H1 (cell line): ENCODE measurements around the gene CAMK2B. TPM values are rescaled to one million over a fixed set of nuclear protein-coding genes. Genes with fewer than 3 reads are reported as not detected.
"Not testable (repeated sequence)": the region's sequence is repeated elsewhere in the genome, so short reads cannot be mapped to it uniquely, and the experiment has no call there.

Experiments used
- CTCF ChIA-PET: fragments of 300-600 bp; sonication (Branson Sonifier 250); formaldehyde crosslinking; loops from one replicate; lab custom pipeline; 2021; ENCODE audit not compliant: partially characterized antibody; lab: Charles Lee
- POLR2A ChIA-PET: fragments of 300-600 bp; sonication (Branson Sonifier 250); formaldehyde crosslinking; loops from one replicate; lab custom pipeline; 2021; ENCODE audit warnings: inconsistent platforms; ENCODE audit not compliant: partially characterized antibody; lab: Charles Lee
- DNase-seq, 2 experiments: peaks; one replicate each; pipeline versions ENCODE4 v3.0.0 to v3.0.0-alpha.2; 2010 to 2022; ENCODE audit warnings: low spot score in 2 of 2, low read depth in 1 of 2, mixed read lengths in 1 of 2
- FAIRE-seq: peaks from 2 replicates; lab custom pipeline; 2011; peaks lifted over from hg19 to GRCh38; lab: Jason Lieb, UNC
- H2AFZ ChIP-seq: 2 replicates; pipeline ENCODE4 v1.8.1; 2012; ENCODE audit warnings: low read length, inconsistent platforms
- H2AK5ac ChIP-seq: 2 replicates; pipeline ENCODE4 v1.6.1; 2013; ENCODE audit warnings: low read depth, low read length
- H2BK120ac ChIP-seq: replicated peaks from 2 replicates; pipeline ENCODE3; 2013; ENCODE audit warnings: low read depth, low read length, inconsistent platforms
- H2BK12ac ChIP-seq: 2 replicates; pipeline ENCODE4 v1.6.1; 2013; ENCODE audit warnings: low read depth, low read length
- H2BK15ac ChIP-seq: 2 replicates; pipeline ENCODE4 v1.6.1; 2013; ENCODE audit warnings: low read length
- H2BK20ac ChIP-seq: 2 replicates; pipeline ENCODE4 v1.6.1; 2013; ENCODE audit warnings: low read length
- H2BK5ac ChIP-seq: 2 replicates; pipeline ENCODE4 v1.6.1; 2013; ENCODE audit warnings: low read depth, low read length
- H3K14ac ChIP-seq: 2 replicates; pipeline ENCODE4 v1.6.1; 2013; ENCODE audit warnings: inconsistent platforms; ENCODE audit not compliant: insufficient read length
- H3K18ac ChIP-seq: 2 replicates; pipeline ENCODE4 v1.6.1; 2013; ENCODE audit warnings: low read length; ENCODE audit errors: extremely low read depth
- H3K23ac ChIP-seq: 2 replicates; pipeline ENCODE4 v1.6.1; 2013; ENCODE audit warnings: inconsistent platforms; ENCODE audit not compliant: insufficient read length
- H3K23me2 ChIP-seq: 2 replicates; pipeline ENCODE4 v1.6.1; 2013; ENCODE audit warnings: low read depth, low read length
- H3K27ac ChIP-seq: 2 replicates; pipeline ENCODE4 v1.6.1; 2011; ENCODE audit warnings: low read depth, low read length, inconsistent platforms
- H3K27me3 ChIP-seq, 4 experiments: replicated peaks in 1 of 4; 1 replicate in 1 of 4; 2 replicates in 3 of 4; pipeline versions ENCODE4 v1.6.1 to v1.8.1; 2011 to 2013; ENCODE audit warnings: low read length in 3 of 4, mild to moderate bottlenecking in 3 of 4, inconsistent platforms in 2 of 4, mixed read lengths in 2 of 4, moderate library complexity in 1 of 4; ENCODE audit not compliant: control insufficient read depth in 3 of 4, insufficient read depth in 3 of 4; ENCODE audit errors: extremely low read depth in 1 of 4
- H3K36me3 ChIP-seq, 4 experiments: 2 replicates each; pipeline versions ENCODE4 v1.6.1 to v1.8.1; 2011 to 2013; ENCODE audit warnings: mild to moderate bottlenecking in 4 of 4, low read length in 3 of 4, moderate library complexity in 2 of 4, control low read depth in 1 of 4, inconsistent platforms in 1 of 4; ENCODE audit not compliant: insufficient read depth in 4 of 4, control insufficient read depth in 2 of 4
- H3K4ac ChIP-seq: replicated peaks from 2 replicates; pipeline ENCODE3; 2013; ENCODE audit warnings: low read length, low read depth, mixed read lengths, inconsistent platforms; ENCODE audit not compliant: insufficient read length
- H3K4me1 ChIP-seq, 4 experiments: replicated peaks in 1 of 4; 1 replicate in 1 of 4; 2 replicates in 3 of 4; pipeline versions ENCODE4 v1.6.1 to v1.8.1; 2011 to 2013; ENCODE audit warnings: low read length in 3 of 4, inconsistent platforms in 2 of 4, mixed read lengths in 1 of 4; ENCODE audit not compliant: insufficient read depth in 4 of 4, control insufficient read depth in 3 of 4
- H3K4me2 ChIP-seq, 2 experiments: 2 replicates each; pipeline versions ENCODE4 v1.6.1 to v1.8.1; 2011 to 2013; ENCODE audit warnings: low read depth in 2 of 2, low read length in 2 of 2, control low read depth in 1 of 2, inconsistent platforms in 1 of 2, mild to moderate bottlenecking in 1 of 2; ENCODE audit not compliant: insufficient read depth in 1 of 2
- H3K4me3 ChIP-seq, 4 experiments: fragments of 200-600, 300-600 bp in 1 of 4; sonication (generic), shearing (Covaris generic), sonication (Bioruptor Twin) in 1 of 4; 2 replicates each; pipeline versions ENCODE4 v1.5.1 to v1.8.1; 2011 to 2016; ENCODE audit warnings: low read length in 4 of 4, low read depth in 3 of 4, control low read depth in 2 of 4, inconsistent platforms in 2 of 4, mild to moderate bottlenecking in 2 of 4, mixed read lengths in 1 of 4, moderate library complexity in 1 of 4; ENCODE audit not compliant: insufficient read depth in 2 of 4; ENCODE audit errors: extremely low read depth in 1 of 4
- H3K56ac ChIP-seq: replicated peaks from 2 replicates; pipeline ENCODE3; 2013; ENCODE audit warnings: low read depth, mild to moderate bottlenecking, mixed read lengths, low read length, inconsistent platforms; ENCODE audit not compliant: insufficient read length
- H3K79me1 ChIP-seq: 2 replicates; pipeline ENCODE4 v1.6.1; 2013; ENCODE audit warnings: low read depth, low read length, control low read depth
- H3K79me2 ChIP-seq, 2 experiments: 2 replicates each; pipeline versions ENCODE4 v1.6.1 to v1.8.1; 2012 to 2013; ENCODE audit warnings: low read length in 2 of 2, mild to moderate bottlenecking in 2 of 2, inconsistent platforms in 1 of 2; ENCODE audit not compliant: insufficient read depth in 2 of 2, control insufficient read depth in 1 of 2
- H3K9ac ChIP-seq, 4 experiments: replicated peaks in 1 of 4; 1 replicate in 1 of 4; 2 replicates in 3 of 4; pipeline versions ENCODE4 v1.6.1 to v1.8.1; 2011 to 2013; ENCODE audit warnings: low read depth in 3 of 4, low read length in 3 of 4, control low read depth in 2 of 4, mild to moderate bottlenecking in 2 of 4, moderate library complexity in 2 of 4, inconsistent platforms in 1 of 4; ENCODE audit errors: extremely low read depth in 1 of 4
- H3K9me3 ChIP-seq, 2 experiments: 2 replicates each; pipeline versions ENCODE4 v1.6.1 to v1.8.1; 2012 to 2013; ENCODE audit warnings: mild to moderate bottlenecking in 2 of 2, moderate library complexity in 2 of 2, control low read depth in 1 of 2, inconsistent platforms in 1 of 2, low read depth in 1 of 2, low read length in 1 of 2, mixed read lengths in 1 of 2; ENCODE audit not compliant: insufficient read depth in 2 of 2
- H4K20me1 ChIP-seq, 2 experiments: replicated peaks in 1 of 2; 2 replicates each; pipeline versions ENCODE3 to v1.8.1; 2011 to 2013; ENCODE audit warnings: inconsistent platforms in 2 of 2, low read length in 2 of 2, mild to moderate bottlenecking in 1 of 2; ENCODE audit not compliant: insufficient read depth in 2 of 2, control insufficient read depth in 1 of 2
- H4K5ac ChIP-seq: 2 replicates; pipeline ENCODE4 v1.6.1; 2013; ENCODE audit warnings: low read length, low read depth, mixed read lengths, inconsistent platforms; ENCODE audit not compliant: insufficient read length
- H4K8ac ChIP-seq: 2 replicates; pipeline ENCODE4 v1.8.0; 2013; ENCODE audit warnings: mild to moderate bottlenecking, moderate library complexity, low read length, inconsistent platforms; ENCODE audit not compliant: insufficient read depth; ENCODE audit errors: extremely low read depth
- H4K91ac ChIP-seq: replicated peaks from 2 replicates; pipeline ENCODE3; 2013; ENCODE audit warnings: low read length, mixed read lengths, inconsistent platforms; ENCODE audit not compliant: insufficient read length
- BRCA1 ChIP-seq: IDR thresholded peaks from 2 replicates; pipeline ENCODE4 v1.6.1; 2012; ENCODE audit warnings: low read depth, low read length, improper control_type of control experiment
- WGBS, 2 experiments: shearing (Covaris generic) in 1 of 2; methylation state at CpG; one replicate each; pipeline versions ENCODE4 v1.1.6 to v1.1.7; 2013 to 2015; ENCODE audit warnings: low lambda C conversion rate in 2 of 2, mixed read lengths in 2 of 2, inconsistent platforms in 1 of 2, low coverage in 1 of 2, missing lambda C conversion rate in 1 of 2; ENCODE audit not compliant: insufficient replicate concordance in 2 of 2, insufficient coverage in 1 of 2, insufficient read length in 1 of 2; ENCODE audit errors: extremely low coverage in 1 of 2, missing lambda C conversion rate in 1 of 2; 5-methylcytosine and 5-hydroxymethylcytosine counted together
- polyA plus RNA-seq, 7 experiments: library from polyadenylated mRNA; depleted of rRNA in 3 of 7; stranded (reverse) in 5 of 7; unstranded in 2 of 7; fragments of >200 nt in 5 of 7; fragments of 200-250 nt in 2 of 7; gene quantifications; 1 replicate in 5 of 7; 2 replicates in 1 of 7; 4 replicates in 1 of 7; pipeline versions ENCODE4 v1.2.1 to v1.2.3, GENCODE V29; 2011 to 2013; ENCODE audit warnings: missing spikeins in 2 of 7, mixed read lengths in 2 of 7
- total RNA-seq: library from RNA; stranded (reverse); fragmentation: NEBNext Ultra II Directional; extraction: Animal tissue kit (Norgen Biotek cat#: 25700); gene quantifications from 2 replicates; pipeline ENCODE4 v1.2.1, GENCODE V29; 2021

Gene CAMK2B
- total and polyA plus RNA-seq, 2 of the 8 experiments (the other 6 are each of a cell fraction or from before 2014, with no cell fraction given) = 0.05 to 0.15 TPM

- H3K4me1 ChIP-seq = peaks cover 0 to 2% (median under 1%) of the 10 kb centered on the region in 4 experiments; a peak in 2 of 7 replicates
- no peaks in the 10 kb centered on the region for H3K79me2 ChIP-seq
- no peak overlapping the region for H3K9ac ChIP-seq
- no peak overlapping the region for H3K14ac ChIP-seq
- H3K4ac ChIP-seq = no peak overlapping the region
- CTCF ChIA-PET = interaction anchor here (1.0 to 2.1 kb wide), 3 partner anchors 12 to 44 kb away, joined by 3 to 7 read pairs (median 3); no protein-coding TSS in a partner anchor
- H4K91ac ChIP-seq = no peak overlapping the region
- 83% methylated on average over 3 of the region's 3 CpGs; no CpG with 5 or more reads in 1 of the 2 experiments for WGBS, 2 experiments
- no peak overlapping the region for H4K5ac ChIP-seq
- H2BK5ac ChIP-seq = no peak overlapping the region
- H2AK5ac ChIP-seq = no peak overlapping the region
- DNase-seq = no peak
- H3K4me2 ChIP-seq = no peak overlapping the region
- FAIRE-seq = no peak
- TF ChIP-seq BRCA1 = no peak
- no peaks in the 10 kb centered on the region for H3K9me3 ChIP-seq
- no peaks in the 10 kb centered on the region for H4K20me1 ChIP-seq
- no peak overlapping the region for H2BK12ac ChIP-seq
- H3K23me2 ChIP-seq = no peaks in the 10 kb centered on the region
- no peaks in the 10 kb centered on the region; a peak in 1 of 7 replicates for H3K27me3 ChIP-seq
- no peak overlapping the region for H3K27ac ChIP-seq
- no peak overlapping the region for H4K8ac ChIP-seq
- no peak overlapping the region for H2BK20ac ChIP-seq
- H3K18ac ChIP-seq = no peak overlapping the region
- H3K4me3 ChIP-seq = no peak overlapping the region
- no peak overlapping the region for H2AFZ ChIP-seq
- no peak overlapping the region for H2BK120ac ChIP-seq
- no peaks in the 10 kb centered on the region for H3K79me1 ChIP-seq
- POLR2A ChIA-PET = no interaction called here
- no peak overlapping the region for H3K23ac ChIP-seq
- H3K36me3 ChIP-seq = no peaks in the 10 kb centered on the region
- H2BK15ac ChIP-seq = no peak overlapping the region
- no peak overlapping the region for H3K56ac ChIP-seq
Measured at GRCh38 chr7:44175730-44176129, 149.7 kb downstream of the CAMK2B start.

- CTCF ChIA-PET = interaction anchor here (0.9 to 2.1 kb wide), 3 partner anchors 10 to 43 kb away, joined by 3 to 7 read pairs (median 3); no protein-coding TSS in a partner anchor
- H3K4me2 ChIP-seq, H3K4me3 ChIP-seq, H3K36me3 ChIP-seq, H3K79me1 ChIP-seq, H3K9ac ChIP-seq, H3K9me3 ChIP-seq, H2BK12ac ChIP-seq, H3K27me3 ChIP-seq, H3K23me2 ChIP-seq, H2BK120ac ChIP-seq, DNase-seq, H3K4me1 ChIP-seq, H3K18ac ChIP-seq, FAIRE-seq, H2AK5ac ChIP-seq, H4K8ac ChIP-seq, H3K79me2 ChIP-seq, H2BK15ac ChIP-seq, H2BK20ac ChIP-seq, H4K20me1 ChIP-seq, H4K91ac ChIP-seq, H3K14ac ChIP-seq, H3K4ac ChIP-seq, H3K27ac ChIP-seq, H3K56ac ChIP-seq, H4K5ac ChIP-seq, H2BK5ac ChIP-seq, H3K23ac ChIP-seq, H2AFZ ChIP-seq: not testable (repeated sequence)
- POLR2A ChIA-PET = interaction anchor here (0.9 kb wide), 1 partner anchor 49 kb away, joined by 3 read pairs; no protein-coding TSS in a partner anchor
- WGBS, 2 experiments = 67% methylated on average over 1 of the region's 1 CpG; no CpG with 5 or more reads in 1 of the 2 experiments
Measured at GRCh38 chr7:44174694-44174948, 150.8 kb downstream of the CAMK2B start.
